ENCODE results near the gene UGT1A8.
A peak's percentile ranks its signal among the peaks of the same experiment; 100 is the strongest.

Gene UGT1A8

DNA sequence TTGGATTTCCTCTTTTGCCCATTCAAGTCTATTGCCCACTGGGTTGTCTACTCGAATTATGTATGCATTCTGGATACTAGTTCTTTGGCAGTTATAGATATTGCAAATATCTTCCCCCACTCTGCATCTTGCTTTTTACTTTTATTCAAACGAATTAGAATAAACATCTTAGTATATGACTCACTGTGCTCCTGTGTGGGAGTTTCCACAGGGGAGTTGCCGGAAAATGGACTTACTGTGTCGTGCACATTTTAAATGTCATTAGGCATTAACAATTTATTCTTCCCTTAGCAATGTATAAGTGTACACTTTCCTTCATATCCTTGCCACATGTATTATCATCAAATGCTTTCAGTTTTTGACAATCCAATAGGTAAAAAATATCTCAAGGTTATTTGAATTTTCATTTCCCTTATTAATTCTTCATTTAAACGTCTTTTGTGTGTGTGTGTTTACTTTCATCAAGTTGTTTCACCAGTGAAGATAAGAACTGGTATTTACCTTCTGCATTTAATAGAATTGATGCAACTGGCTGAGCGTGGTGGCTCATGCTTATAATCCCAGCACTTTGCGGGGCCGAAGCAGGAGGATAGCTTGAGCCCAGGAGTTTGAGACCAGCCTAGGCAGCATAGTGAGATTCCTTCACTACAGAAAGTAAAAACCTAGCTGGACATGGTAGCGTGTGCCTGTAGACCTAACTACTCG is 90.7 kb downstream of the UGT1A8 start:
- H3K18ac ChIP-seq (ENCODE audit: low read length), result no peak overlapping the region
- no peaks in the 10 kb centered on the region for H3K9me3 ChIP-seq (replicated peaks in 1 of 2; ENCODE audit: control insufficient read depth in 2 of 2, insufficient read depth in 1 of 2, low read depth in 1 of 2, low read length in 2 of 2)
- no peak overlapping the region for H3K23ac ChIP-seq (ENCODE audit: low read depth, low read length, poor library complexity)
- H3K9ac ChIP-seq (ENCODE audit: low read depth, low read length, poor library complexity), result no peak overlapping the region
- H3K4ac ChIP-seq (ENCODE audit: low read length), result no peak overlapping the region
- no peak overlapping the region for H2AFZ ChIP-seq (ENCODE audit: low read length)
- H2BK120ac ChIP-seq (ENCODE audit: low read depth, low read length), result no peak overlapping the region
- no peak overlapping the region for H3K14ac ChIP-seq (ENCODE audit: low read length)
- H3K4me3 ChIP-seq (ENCODE audit: low read length in 2 of 2), result no peak overlapping the region
- H3K4me1 ChIP-seq (ENCODE audit: control insufficient read depth in 2 of 2, insufficient read depth in 1 of 2, low read depth in 1 of 2, low read length in 2 of 2), result no peaks in the 10 kb centered on the region
- DNase-seq (ENCODE audit: low spot score), result no peak
- WGBS, 2 donors (ENCODE audit: extremely low coverage in 2 of 2, insufficient read length in 2 of 2, insufficient replicate concordance in 1 of 2), result no CpG with 5 or more reads among the region's 10 CpGs
- H3K36me3 ChIP-seq (replicated peaks in 1 of 2; ENCODE audit: control insufficient read depth in 2 of 2, insufficient read depth in 2 of 2, low read length in 2 of 2), result no peaks in the 10 kb centered on the region
- H4K8ac ChIP-seq (ENCODE audit: low read depth, low read length), result no peak overlapping the region
- H3K79me1 ChIP-seq (ENCODE audit: low read depth, low read length), result no peaks in the 10 kb centered on the region
- no peaks in the 10 kb centered on the region for H3K27me3 ChIP-seq (ENCODE audit: control insufficient read depth in 3 of 3, insufficient read depth in 3 of 3, low read depth in 1 of 3, low read length in 3 of 3)
- no peak overlapping the region for H2AK5ac ChIP-seq (ENCODE audit: low read depth, low read length)
- no peak overlapping the region for H3K27ac ChIP-seq (replicated peaks; ENCODE audit: low read length)
- H2BK15ac ChIP-seq (ENCODE audit: low read length), result no peak overlapping the region
- H2BK5ac ChIP-seq (ENCODE audit: low read length), result no peak overlapping the region
- H3K4me2 ChIP-seq (ENCODE audit: insufficient read depth, low read length, poor library complexity, severe bottlenecking), result no peak overlapping the region
- no peak overlapping the region for H4K91ac ChIP-seq (ENCODE audit: low read depth, low read length, poor library complexity)
- H2BK12ac ChIP-seq (ENCODE audit: low read length), result no peak overlapping the region

DNA sequence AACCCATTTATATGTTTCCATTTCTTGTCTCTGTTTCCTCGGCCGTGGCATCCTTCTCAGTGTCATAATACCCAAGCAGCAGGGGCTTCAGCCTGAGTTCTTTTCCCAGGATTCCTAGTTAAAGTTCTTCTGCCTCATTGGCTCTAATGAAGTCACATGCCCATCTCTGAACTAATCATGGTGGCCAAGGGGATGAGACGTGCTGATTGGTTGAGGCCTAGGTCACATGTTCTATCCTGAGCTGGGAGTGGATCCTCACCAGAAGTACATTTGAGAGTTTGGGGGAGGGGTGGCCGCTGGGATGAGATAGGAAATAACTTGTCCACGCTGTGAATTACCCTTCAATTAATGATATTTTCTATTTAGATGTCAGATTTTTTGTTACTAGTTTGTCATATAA is 91.5 kb downstream of the UGT1A8 start:
- no peak overlapping the region for H3K14ac ChIP-seq (ENCODE audit: low read length)
- H3K4me1 ChIP-seq (ENCODE audit: control insufficient read depth in 2 of 2, insufficient read depth in 1 of 2, low read depth in 1 of 2, low read length in 2 of 2), result no peaks in the 10 kb centered on the region
- peak overlapping the region; percentile 82 for H4K91ac ChIP-seq (ENCODE audit: low read depth, low read length, poor library complexity)
- no peak overlapping the region for H2AK5ac ChIP-seq (ENCODE audit: low read depth, low read length)
- no peak overlapping the region for H4K8ac ChIP-seq (ENCODE audit: low read depth, low read length)
- no peaks in the 10 kb centered on the region for H3K36me3 ChIP-seq (replicated peaks in 1 of 2; ENCODE audit: control insufficient read depth in 2 of 2, insufficient read depth in 2 of 2, low read length in 2 of 2)
- no peak for DNase-seq (ENCODE audit: low spot score)
- peak overlapping the region; percentile 40 for H2AFZ ChIP-seq (ENCODE audit: low read length)
- no peak overlapping the region for H3K4me2 ChIP-seq (ENCODE audit: insufficient read depth, low read length, poor library complexity, severe bottlenecking)
- WGBS, 2 donors (ENCODE audit: extremely low coverage in 2 of 2, insufficient read length in 2 of 2, insufficient replicate concordance in 1 of 2), result no CpG with 5 or more reads among the region's 5 CpGs
- H3K4me3 ChIP-seq (ENCODE audit: low read length in 2 of 2), result no peak overlapping the region
- no peak overlapping the region for H2BK12ac ChIP-seq (ENCODE audit: low read length)
- H3K9ac ChIP-seq (ENCODE audit: low read depth, low read length, poor library complexity), result no peak overlapping the region
- no peak overlapping the region for H3K18ac ChIP-seq (ENCODE audit: low read length)
- no peak overlapping the region for H2BK120ac ChIP-seq (ENCODE audit: low read depth, low read length)
- no peak overlapping the region for H3K4ac ChIP-seq (ENCODE audit: low read length)
- H2BK5ac ChIP-seq (ENCODE audit: low read length), result no peak overlapping the region
- H3K23ac ChIP-seq (ENCODE audit: low read depth, low read length, poor library complexity), result no peak overlapping the region
- H3K9me3 ChIP-seq (replicated peaks in 1 of 2; ENCODE audit: control insufficient read depth in 2 of 2, insufficient read depth in 1 of 2, low read depth in 1 of 2, low read length in 2 of 2), result no peaks in the 10 kb centered on the region
- no peaks in the 10 kb centered on the region for H3K27me3 ChIP-seq (ENCODE audit: control insufficient read depth in 3 of 3, insufficient read depth in 3 of 3, low read depth in 1 of 3, low read length in 3 of 3)
- no peaks in the 10 kb centered on the region for H3K79me1 ChIP-seq (ENCODE audit: low read depth, low read length)
- no peak overlapping the region for H2BK15ac ChIP-seq (ENCODE audit: low read length)
- H3K27ac ChIP-seq (replicated peaks; ENCODE audit: low read length), result no peak overlapping the region

DNA sequence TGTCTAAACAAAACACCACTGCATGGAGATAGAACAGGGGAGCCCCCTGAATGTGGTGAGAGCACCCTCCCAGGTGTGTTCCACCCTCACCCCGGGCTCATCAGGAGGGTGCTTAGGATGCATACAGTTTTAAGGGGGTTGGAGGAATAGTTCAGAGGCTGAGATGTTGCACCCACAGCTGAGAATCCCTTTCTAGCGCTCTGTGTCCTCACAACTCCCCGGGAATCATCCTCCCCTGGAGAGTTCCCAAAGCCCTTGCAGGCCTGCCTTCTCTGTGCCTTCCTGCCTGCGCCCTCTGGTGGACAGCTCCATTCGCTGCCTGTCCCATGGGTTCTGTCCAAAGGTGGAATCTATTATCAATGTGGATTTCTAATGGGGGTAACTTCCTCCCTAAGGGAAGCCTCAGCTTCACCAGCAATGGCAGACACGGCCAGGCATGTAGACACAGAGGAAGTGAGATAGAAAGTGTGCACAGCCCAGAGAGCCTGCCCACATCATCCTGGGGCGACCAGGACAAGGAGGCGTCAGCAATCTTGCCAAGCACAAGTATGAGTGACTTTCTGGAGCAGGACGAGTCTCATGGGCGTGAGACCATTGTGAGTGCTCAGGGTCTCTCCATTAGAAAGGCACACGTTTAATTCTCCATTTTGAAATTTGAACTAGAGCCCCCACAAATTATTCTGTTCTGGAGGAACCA is 94.0 kb downstream of the UGT1A8 start:
- Histone ChIP-seq H3K23ac (ENCODE audit: low read depth, low read length, poor library complexity) (no peak overlapping the region), H3K9ac (ENCODE audit: low read depth, low read length, poor library complexity) (no peak overlapping the region), H3K79me1 (ENCODE audit: low read depth, low read length) (no peaks in the 10 kb centered on the region), H3K4me2 (ENCODE audit: insufficient read depth, low read length, poor library complexity, severe bottlenecking) (no peak overlapping the region), H3K27me3 (ENCODE audit: control insufficient read depth in 3 of 3, insufficient read depth in 3 of 3, low read depth in 1 of 3, low read length in 3 of 3) (no peaks in the 10 kb centered on the region), H2BK120ac (ENCODE audit: low read depth, low read length) (no peak overlapping the region), H2BK12ac (ENCODE audit: low read length) (peak overlapping the region; percentile 4), H3K4me1 (ENCODE audit: control insufficient read depth in 2 of 2, insufficient read depth in 1 of 2, low read depth in 1 of 2, low read length in 2 of 2) (peaks cover 0 to under 1% of the 10 kb centered on the region in 2 donors), H2BK15ac (ENCODE audit: low read length) (peak overlapping the region; percentile 42), H3K14ac (ENCODE audit: low read length) (no peak overlapping the region), H3K36me3 (replicated peaks in 1 of 2; ENCODE audit: control insufficient read depth in 2 of 2, insufficient read depth in 2 of 2, low read length in 2 of 2) (no peaks in the 10 kb centered on the region), H3K18ac (ENCODE audit: low read length) (no peak overlapping the region), H4K91ac (ENCODE audit: low read depth, low read length, poor library complexity) (no peak overlapping the region), H3K9me3 (replicated peaks in 1 of 2; ENCODE audit: control insufficient read depth in 2 of 2, insufficient read depth in 1 of 2, low read depth in 1 of 2, low read length in 2 of 2) (no peaks in the 10 kb centered on the region), H2AK5ac (ENCODE audit: low read depth, low read length) (no peak overlapping the region), H3K4me3 (ENCODE audit: low read length in 2 of 2) (no peak overlapping the region), H3K4ac (ENCODE audit: low read length) (no peak overlapping the region), H4K8ac (ENCODE audit: low read depth, low read length) (no peak overlapping the region), H2AFZ (ENCODE audit: low read length) (peak overlapping the region; percentile 6), H3K27ac (replicated peaks; ENCODE audit: low read length) (no peak overlapping the region), H2BK5ac (ENCODE audit: low read length) (no peak overlapping the region)
- peak; percentile 69 for DNase-seq (ENCODE audit: low spot score)
- no CpG with 5 or more reads among the region's 11 CpGs for WGBS, 2 donors (ENCODE audit: extremely low coverage in 2 of 2, insufficient read length in 2 of 2, insufficient replicate concordance in 1 of 2)

DNA sequence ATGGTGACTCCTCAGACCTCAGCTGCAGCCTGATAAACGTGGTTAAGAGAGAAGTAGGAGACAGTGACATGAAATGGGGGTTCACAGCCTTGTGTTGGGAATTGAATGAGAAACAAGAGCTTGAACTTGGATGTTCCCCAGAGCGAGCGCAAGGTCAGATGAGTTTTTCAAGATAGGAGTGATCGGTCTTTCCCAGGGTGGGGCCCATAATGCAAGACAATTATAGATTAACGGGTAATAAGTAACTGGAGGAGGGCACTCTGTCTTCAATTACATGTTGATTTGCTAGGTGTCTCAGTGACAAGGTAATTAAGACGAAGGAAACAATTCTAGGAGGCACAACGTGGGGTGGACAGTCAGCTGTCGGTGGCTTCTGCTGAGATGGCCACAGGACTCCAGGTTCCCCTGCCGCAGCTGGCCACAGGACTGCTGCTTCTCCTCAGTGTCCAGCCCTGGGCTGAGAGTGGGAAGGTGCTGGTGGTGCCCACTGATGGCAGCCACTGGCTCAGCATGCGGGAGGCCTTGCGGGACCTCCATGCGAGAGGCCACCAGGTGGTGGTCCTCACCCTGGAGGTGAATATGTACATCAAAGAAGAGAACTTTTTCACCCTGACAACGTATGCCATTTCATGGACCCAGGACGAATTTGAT is 95.3 kb downstream of the UGT1A8 start, which contains the start of gene UGT1A5:
TSS of gene UGT1A5 (plus strand) at position 297 of the 651 bp plus-strand sequence. CDS start at position 382, 85 bp downstream.
- Histone ChIP-seq H3K9ac (ENCODE audit: low read depth, low read length, poor library complexity) (no peak within 1 kb of the TSS), H3K4me2 (ENCODE audit: insufficient read depth, low read length, poor library complexity, severe bottlenecking) (no peak within 1 kb of the TSS), H3K79me1 (ENCODE audit: low read depth, low read length) (no peaks in the 10 kb centered on the region), H2BK120ac (ENCODE audit: low read depth, low read length) (no peak within 1 kb of the TSS), H2AK5ac (ENCODE audit: low read depth, low read length) (no peak within 1 kb of the TSS), H2BK12ac (ENCODE audit: low read length) (peak within 1 kb of the TSS; percentile 4), H3K4me3 (ENCODE audit: low read length in 2 of 2) (no peak within 1 kb of the TSS), H2BK5ac (ENCODE audit: low read length) (no peak within 1 kb of the TSS), H4K91ac (ENCODE audit: low read depth, low read length, poor library complexity) (no peak within 1 kb of the TSS), H3K4me1 (ENCODE audit: control insufficient read depth in 2 of 2, insufficient read depth in 1 of 2, low read depth in 1 of 2, low read length in 2 of 2) (peaks cover 0 to 7% of the 10 kb centered on the region in 2 donors), H2BK15ac (ENCODE audit: low read length) (peak within 1 kb of the TSS; percentile 42), H3K23ac (ENCODE audit: low read depth, low read length, poor library complexity) (peak within 1 kb of the TSS; percentile 26), H3K4ac (ENCODE audit: low read length) (no peak within 1 kb of the TSS), H3K18ac (ENCODE audit: low read length) (no peak within 1 kb of the TSS), H3K27me3 (ENCODE audit: control insufficient read depth in 3 of 3, insufficient read depth in 3 of 3, low read depth in 1 of 3, low read length in 3 of 3) (no peaks in the 10 kb centered on the region), H4K8ac (ENCODE audit: low read depth, low read length) (no peak within 1 kb of the TSS), H3K36me3 (replicated peaks in 1 of 2; ENCODE audit: control insufficient read depth in 2 of 2, insufficient read depth in 2 of 2, low read length in 2 of 2) (no peaks in the 10 kb centered on the region), H3K27ac (replicated peaks; ENCODE audit: low read length) (no peak within 1 kb of the TSS), H3K14ac (ENCODE audit: low read length) (no peak within 1 kb of the TSS), H2AFZ (ENCODE audit: low read length) (no peak within 1 kb of the TSS), H3K9me3 (replicated peaks in 1 of 2; ENCODE audit: control insufficient read depth in 2 of 2, insufficient read depth in 1 of 2, low read depth in 1 of 2, low read length in 2 of 2) (no peaks in the 10 kb centered on the region)
- no CpG with 5 or more reads among the region's 14 CpGs for whole genome bisulfite sequencing, 2 donors (ENCODE audit: extremely low coverage in 2 of 2, insufficient read length in 2 of 2, insufficient replicate concordance in 1 of 2)
- DNase-seq (ENCODE audit: low spot score), result no peak

Data from neuronal stem cell (in vitro differentiated cells).